ENCODE measurements around the gene FAM131A. TPM values are rescaled to one million over a fixed set of nuclear protein-coding genes. Genes with fewer than 3 reads are reported as not detected.

Gene FAM131A
- total and polyA plus RNA-seq, 10 of the 15 experiments (the other 5 are each of a cell fraction or from before 2014, with no cell fraction given) = 0.31 to 4.5 (median 1.5) TPM

- intact Hi-C loops (cut with micrococcal nuclease; ENCODE audit: unreplicated experiment) = no loop called here
- H3K4me3 ChIP-seq = no peak overlapping the region
- ChIA-PET CTCF (no interaction called here), RAD21 (ENCODE audit: unreplicated experiment) (no interaction called here), SMC1A (ENCODE audit: uncharacterized antibody, unreplicated experiment) (no interaction called here), POLR2A (no interaction called here)
- no peaks in the 10 kb centered on the region for H3K9me3 ChIP-seq (replicated peaks; ENCODE audit: control insufficient read depth, insufficient read depth, low read length)
- peaks cover 6% of the 10 kb centered on the region for H3K4me1 ChIP-seq (ENCODE audit: control insufficient read depth, insufficient read depth, low read length)
- no peak for ATAC-seq
- FAIRE-seq = no peak
- TF ChIP-seq HCFC1 (IDR thresholded peaks at IDR 0.05; ENCODE audit: low read length) = no peak
- TF ChIP-seq ZBED1 (IDR thresholded peaks at IDR 0.05; ENCODE audit: borderline replicate concordance) = no peak
- TF ChIP-seq CBX5 (IDR thresholded peaks at IDR 0.05; ENCODE audit: low read depth) = no peak
- no peak for TF ChIP-seq ZBTB40 (IDR thresholded peaks at IDR 0.05; ENCODE audit: borderline replicate concordance)
- no peak for TF ChIP-seq EED (IDR thresholded peaks at IDR 0.05; ENCODE audit: low read depth)
- no peak for TF ChIP-seq POLR2A (IDR thresholded peaks at IDR 0.05; ENCODE audit: low read depth, low read length)
- in situ Hi-C loops (cut with MboI) = no loop called here
- H3K27ac ChIP-seq (ENCODE audit: control insufficient read depth, insufficient read depth) = no peak overlapping the region
- no peak for DNase-seq (ENCODE audit: low read depth, low spot score)
- H3K27me3 ChIP-seq (replicated peaks in 1 of 2; ENCODE audit: control insufficient read depth in 2 of 2, insufficient read depth in 2 of 2, low read length in 1 of 2) = no peaks in the 10 kb centered on the region; a peak in 1 of 4 replicates
- H3K9ac ChIP-seq (ENCODE audit: control insufficient read depth, insufficient read depth, low read length) = no peak overlapping the region
- no peak overlapping the region for H3K4me2 ChIP-seq (ENCODE audit: control insufficient read depth, insufficient read depth)
- no peak overlapping the region for H2AFZ ChIP-seq (ENCODE audit: control insufficient read depth, low read depth, low read length)
- no peaks in the 10 kb centered on the region for H4K20me1 ChIP-seq (ENCODE audit: control insufficient read depth, insufficient read depth)
- H3K79me2 ChIP-seq (ENCODE audit: control insufficient read depth, insufficient read depth, low read length) = peaks cover under 1% of the 10 kb centered on the region
- BruUV-seq (replicated peaks) = no TSS peak
- no peaks in the 10 kb centered on the region for H3K36me3 ChIP-seq (ENCODE audit: control insufficient read depth in 2 of 2, insufficient read depth in 2 of 2, low read length in 1 of 2)
- WGBS (ENCODE audit: insufficient coverage, insufficient replicate concordance, low lambda C conversion rate, missing lambda C conversion rate) = 59% methylated on average over 12 of the region's 12 CpGs
Observed at GRCh38 chr3:184358124-184358767, 20.8 kb downstream of the FAM131A start.
